HFF-Myc (cell line): Measurements from ENCODE around the gene ADAMTS17.

Source experiments
- DNase-seq: peaks from one replicate; pipeline ENCODE4 v3.0.0-alpha.2; 2011; ENCODE audit warnings: low read depth; ENCODE audit errors: extremely low read depth
- H3K4me3 ChIP-seq: replicated peaks from 2 replicates; pipeline ENCODE4 v1.5.1; 2011; ENCODE audit warnings: low read depth, mild to moderate bottlenecking, control low read depth, low read length
- CTCF ChIP-seq: IDR thresholded peaks from 2 replicates; pipeline ENCODE4 v1.5.1; 2012; ENCODE audit warnings: mild to moderate bottlenecking, low read depth, low read length, control low read depth; ENCODE audit errors: missing control alignments

The ADAMTS17 gene

GRCh38 chr15:100154338-100154737, 187.4 kb downstream of the ADAMTS17 start:
- no peak overlapping the region for H3K4me3 ChIP-seq
- DNase-seq = no peak
- no peak for TF ChIP-seq CTCF

- H3K4me3 ChIP-seq = no peak overlapping the region
- DNase-seq = no peak
- TF ChIP-seq CTCF = no peak
These were observed 189.3 kb downstream of the ADAMTS17 start for GRCh38 chr15:100152463-100152862.

- H3K4me3 ChIP-seq = no peak overlapping the region
- no peak for DNase-seq
- TF ChIP-seq CTCF = no peak
These were observed 190.9 kb downstream of the ADAMTS17 start for GRCh38 chr15:100150906-100151305.

GRCh38 chr15:100147828-100148227, 193.9 kb downstream of the ADAMTS17 start:
- DNase-seq = no peak
- TF ChIP-seq CTCF = no peak
- H3K4me3 ChIP-seq = no peak overlapping the region

GRCh38 chr15:100143378-100143777, 198.4 kb downstream of the ADAMTS17 start:
- H3K4me3 ChIP-seq = no peak overlapping the region
- TF ChIP-seq CTCF = no peak
- DNase-seq = no peak

GRCh38 chr15:100141311-100142001, 200.3 kb downstream of the ADAMTS17 start:
- DNase-seq = peak; percentile 2
- H3K4me3 ChIP-seq = no peak overlapping the region
- TF ChIP-seq CTCF = no peak
